Measurements from ENCODE around the gene NRGN.

The NRGN gene

DNA sequence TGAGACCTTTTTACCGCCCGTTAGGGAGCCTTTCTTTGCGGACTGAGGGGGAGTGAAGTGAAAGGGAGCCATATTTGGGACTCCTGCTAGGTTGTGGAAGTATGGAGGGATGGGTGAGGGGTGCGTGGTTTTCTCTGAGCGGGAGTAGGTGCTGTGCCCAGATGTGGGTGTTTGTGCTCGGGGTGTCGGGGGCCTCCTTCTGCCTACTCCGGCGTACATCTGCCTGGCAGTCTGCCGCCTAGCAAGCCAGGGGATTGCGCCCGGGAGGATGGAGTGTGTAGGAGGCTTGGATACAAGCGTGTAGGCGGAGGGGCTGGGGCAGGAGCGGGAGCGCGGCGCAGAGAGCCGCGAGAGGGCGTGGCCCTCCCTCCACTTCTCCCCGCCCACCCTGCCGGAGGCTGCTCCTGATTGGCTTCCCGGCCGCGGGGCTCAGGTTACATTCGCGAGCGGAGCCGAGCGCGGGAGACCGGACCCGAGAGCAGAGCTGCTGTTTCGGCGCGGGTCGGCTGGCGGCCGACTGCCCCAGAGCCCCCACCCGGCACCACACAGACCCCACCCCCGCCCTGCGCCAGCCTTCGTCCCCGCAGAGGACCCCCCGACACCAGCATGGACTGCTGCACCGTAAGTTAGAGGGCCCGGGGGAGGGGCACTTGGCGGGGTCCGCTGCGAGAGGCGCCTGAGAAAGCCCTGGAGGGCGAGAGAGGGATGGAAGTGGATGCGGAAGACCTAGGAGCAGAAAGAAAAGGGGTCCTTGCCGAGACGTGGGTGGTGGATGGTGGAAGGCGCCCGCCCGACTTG, at the start of gene NRGN:
TSS of gene NRGN (plus strand) at position 464 of the 798 bp plus-strand sequence. CDS start at position 607, 143 bp downstream.
- in situ Hi-C loops (cut with MboI; ENCODE audit: low pct_unique_long_range_greater_than_20kb, low sequenced_read_pairs) = no loop called here
- peak; percentile 91 for DNase-seq

DNA sequence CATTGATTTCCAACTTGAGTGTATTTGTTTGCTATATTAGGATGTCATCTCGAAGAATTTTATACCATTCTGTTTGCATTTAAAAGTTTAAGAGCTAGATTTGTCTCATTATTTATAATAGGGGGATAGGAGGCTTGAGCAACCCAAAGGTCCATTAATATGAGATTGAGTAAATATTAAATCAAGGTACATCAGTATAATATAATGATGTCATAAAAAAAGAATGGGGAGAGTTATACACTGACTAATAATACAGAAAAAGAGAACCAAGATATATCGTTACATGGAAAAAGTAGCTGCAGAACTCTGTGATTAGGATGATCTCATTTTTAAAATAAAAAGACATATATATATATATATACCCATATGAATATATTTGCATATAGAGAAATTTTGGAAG, 46.6 kb upstream of the NRGN start:
- in situ Hi-C loops (cut with MboI; ENCODE audit: low pct_unique_long_range_greater_than_20kb, low sequenced_read_pairs) = no loop called here
- DNase-seq = no peak

GRCh38 chr11:124699547-124699946, 40.2 kb upstream of the NRGN start:
- in situ Hi-C loops (cut with MboI; ENCODE audit: low pct_unique_long_range_greater_than_20kb, low sequenced_read_pairs) = no loop called here
- no peak for DNase-seq

GRCh38 chr11:124700028-124700427, 39.7 kb upstream of the NRGN start:
- in situ Hi-C loops (cut with MboI; ENCODE audit: low pct_unique_long_range_greater_than_20kb, low sequenced_read_pairs) = no loop called here
- DNase-seq = no peak

DNA sequence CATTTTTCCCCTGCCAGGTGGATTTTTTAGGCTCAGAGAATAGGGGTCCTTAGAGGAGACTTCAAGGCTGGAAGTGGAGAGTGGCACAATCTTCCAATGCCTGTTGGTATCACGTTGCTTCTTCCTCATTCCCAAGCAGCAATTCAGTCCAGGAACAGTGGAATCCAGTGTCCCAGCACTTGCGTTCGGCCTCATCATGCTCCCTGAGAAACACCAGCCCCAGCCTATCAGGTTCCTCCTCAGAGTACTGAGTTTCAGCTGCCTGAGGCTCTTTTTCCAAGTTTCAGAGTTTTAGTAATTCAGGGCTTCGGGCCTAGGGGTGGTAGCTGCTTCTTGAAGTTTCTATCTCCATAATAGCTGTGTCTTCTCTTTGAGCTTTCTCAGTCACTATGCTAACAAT, 31.9 kb upstream of the NRGN start:
- DNase-seq = no peak
- in situ Hi-C loops (cut with MboI; ENCODE audit: low pct_unique_long_range_greater_than_20kb, low sequenced_read_pairs) = no loop called here

GRCh38 chr11:124712392-124712791, 27.4 kb upstream of the NRGN start:
- in situ Hi-C loops (cut with MboI; ENCODE audit: low pct_unique_long_range_greater_than_20kb, low sequenced_read_pairs) = no loop called here
- no peak for DNase-seq

GRCh38 chr11:124716591-124716990, 23.2 kb upstream of the NRGN start:
- DNase-seq = peak; percentile 26
- in situ Hi-C loops (cut with MboI; ENCODE audit: low pct_unique_long_range_greater_than_20kb, low sequenced_read_pairs) = no loop called here

- in situ Hi-C loops (cut with MboI; ENCODE audit: low pct_unique_long_range_greater_than_20kb, low sequenced_read_pairs) = no loop called here
- DNase-seq = no peak
Observed at GRCh38 chr11:124717421-124717785, 22.3 kb upstream of the NRGN start.

DNA sequence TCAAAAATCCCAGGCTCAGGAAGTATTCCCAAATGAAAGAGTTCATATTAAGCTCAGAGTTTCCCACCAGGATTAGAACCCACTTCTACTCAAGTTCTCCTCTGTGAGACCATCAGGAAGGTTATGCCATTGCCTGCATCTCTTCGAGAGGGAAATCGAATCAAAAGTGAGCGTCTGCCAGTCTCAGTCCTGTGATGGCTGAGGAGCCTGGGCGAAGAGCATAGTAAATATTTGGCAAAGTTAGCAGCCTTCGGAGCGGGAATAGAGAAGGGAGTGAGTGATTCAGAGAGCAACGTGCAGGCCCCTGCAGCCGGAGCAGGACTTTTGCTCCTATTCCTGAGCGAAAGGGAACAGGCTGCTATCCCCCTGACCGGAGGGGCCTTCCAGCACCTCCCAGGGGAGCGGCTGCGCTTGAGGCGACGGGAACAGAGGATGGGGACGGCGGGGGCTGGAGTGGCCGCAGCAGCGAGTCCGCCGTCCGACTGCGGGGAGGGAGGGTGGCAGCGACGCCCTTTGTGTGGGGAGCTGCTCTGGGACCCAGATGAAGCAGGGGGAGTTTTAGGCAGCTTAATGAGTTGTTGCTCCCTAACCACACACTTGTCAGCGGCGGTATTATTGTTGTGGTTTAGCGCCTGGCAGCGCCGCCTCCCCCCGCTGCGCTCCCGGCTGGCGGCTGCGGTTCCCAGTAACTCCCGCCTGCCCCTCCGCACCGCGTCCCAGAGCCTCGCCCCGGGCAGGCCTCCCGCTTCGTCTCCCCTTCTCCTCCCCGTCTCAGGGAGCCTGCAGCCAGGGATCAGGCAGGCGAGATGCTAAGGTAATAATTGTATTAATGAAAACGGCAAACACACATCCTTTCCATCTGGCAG, 21.7 kb upstream of the NRGN start:
- DNase-seq = peak; percentile 55
- in situ Hi-C loops (cut with MboI; ENCODE audit: low pct_unique_long_range_greater_than_20kb, low sequenced_read_pairs) = no loop called here

DNA sequence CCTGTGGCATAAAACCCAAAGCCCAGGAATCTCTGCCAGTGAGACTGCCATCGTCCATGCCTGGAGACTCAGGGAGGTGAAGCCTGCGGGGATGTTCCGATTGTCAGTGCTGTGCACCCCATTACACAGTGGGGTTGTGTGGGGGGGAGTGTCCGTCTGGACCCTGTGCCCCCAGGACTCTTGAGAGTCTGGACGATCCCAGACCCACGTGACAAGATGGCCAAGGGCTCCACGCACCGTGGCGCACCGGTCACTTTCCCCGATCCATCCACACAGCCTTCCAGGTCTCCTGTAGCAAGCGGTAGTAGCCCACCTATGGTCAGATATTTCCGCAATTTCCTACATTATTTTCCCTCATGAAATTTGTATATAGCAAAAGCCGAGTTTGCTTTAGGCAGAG, 20.9 kb upstream of the NRGN start:
- no peak for DNase-seq
- in situ Hi-C loops (cut with MboI; ENCODE audit: low pct_unique_long_range_greater_than_20kb, low sequenced_read_pairs) = no loop called here

DNA sequence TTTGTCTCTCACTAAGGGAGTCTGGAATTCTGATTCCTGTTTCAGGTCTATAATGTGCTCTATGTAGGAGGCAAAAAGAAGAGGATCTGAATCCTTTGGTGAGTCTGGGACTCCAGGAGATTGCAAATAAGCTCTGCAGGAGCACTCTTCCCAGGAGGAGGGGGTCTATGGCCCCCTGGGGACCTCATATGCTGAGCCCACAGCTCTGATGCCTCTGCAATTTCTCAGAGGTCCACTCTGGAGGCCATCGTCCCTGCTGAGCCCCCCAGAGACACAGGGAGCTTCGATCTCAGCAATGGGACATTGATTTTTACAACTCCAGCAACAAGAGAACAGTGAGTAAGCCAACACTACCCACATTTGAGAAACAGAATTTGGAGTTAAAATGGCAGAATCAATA, 20.2 kb upstream of the NRGN start:
- no peak for DNase-seq
- in situ Hi-C loops (cut with MboI; ENCODE audit: low pct_unique_long_range_greater_than_20kb, low sequenced_read_pairs) = no loop called here

DNA sequence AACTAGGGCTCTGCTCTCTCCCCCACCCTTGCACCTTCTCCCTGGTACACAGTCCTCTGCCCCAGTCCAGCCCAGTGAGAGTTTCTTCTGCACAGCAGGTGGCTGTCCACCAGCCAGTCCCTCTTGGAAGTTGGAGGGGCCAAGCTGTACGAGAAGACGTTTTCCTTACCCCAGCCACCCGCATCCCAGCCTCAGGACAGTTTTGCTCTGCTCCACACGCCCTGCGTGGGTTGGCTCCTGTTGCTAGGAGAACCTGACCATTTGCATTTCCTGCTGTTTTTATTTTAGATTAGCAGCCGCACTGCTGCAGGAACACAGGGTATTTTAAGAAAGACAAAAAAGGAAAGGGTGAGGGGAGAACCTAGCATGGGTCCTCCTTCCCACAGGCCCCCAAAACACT, 17.6 kb upstream of the NRGN start:
- in situ Hi-C loops (cut with MboI; ENCODE audit: low pct_unique_long_range_greater_than_20kb, low sequenced_read_pairs) = no loop called here
- no peak for DNase-seq

GRCh38 chr11:124724979-124725718, 14.6 kb upstream of the NRGN start:
- DNase-seq = no peak
- in situ Hi-C loops (cut with MboI; ENCODE audit: low pct_unique_long_range_greater_than_20kb, low sequenced_read_pairs) = no loop called here

GRCh38 chr11:124725719-124726105, 14.0 kb upstream of the NRGN start:
- in situ Hi-C loops (cut with MboI; ENCODE audit: low pct_unique_long_range_greater_than_20kb, low sequenced_read_pairs) = no loop called here
- peak; percentile 33 for DNase-seq

DNA sequence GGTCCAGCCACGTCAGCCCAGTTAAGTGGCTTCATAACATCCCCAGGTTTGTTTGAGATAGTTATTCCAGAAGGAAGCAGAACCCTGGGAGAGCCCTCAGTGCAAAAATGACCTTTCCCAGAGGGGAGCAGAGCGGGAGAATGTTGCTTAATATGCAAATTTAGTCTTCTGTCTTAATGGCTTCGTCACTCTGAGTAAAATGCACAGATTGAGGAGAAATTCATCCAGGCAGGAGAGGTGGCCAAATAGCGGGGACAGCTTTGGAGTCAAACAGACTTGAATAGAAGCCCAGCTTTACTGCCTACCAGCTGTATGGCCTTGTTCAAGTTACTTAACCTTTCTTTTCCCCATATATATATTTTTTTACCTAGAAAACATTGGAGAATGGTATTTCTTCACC, 12.3 kb upstream of the NRGN start:
- in situ Hi-C loops (cut with MboI; ENCODE audit: low pct_unique_long_range_greater_than_20kb, low sequenced_read_pairs) = no loop called here
- no peak for DNase-seq

- in situ Hi-C loops (cut with MboI; ENCODE audit: low pct_unique_long_range_greater_than_20kb, low sequenced_read_pairs) = no loop called here
- DNase-seq = no peak
Observed at GRCh38 chr11:124728134-124728533, 11.6 kb upstream of the NRGN start.

- in situ Hi-C loops (cut with MboI; ENCODE audit: low pct_unique_long_range_greater_than_20kb, low sequenced_read_pairs) = no loop called here
Observed at GRCh38 chr11:124729571-124729970, 10.2 kb upstream of the NRGN start.

GRCh38 chr11:124732230-124732629, 7.5 kb upstream of the NRGN start:
- in situ Hi-C loops (cut with MboI; ENCODE audit: low pct_unique_long_range_greater_than_20kb, low sequenced_read_pairs) = no loop called here
- peak; percentile 29 for DNase-seq

More at GRCh38 chr11:124729571-124729970, 10.2 kb upstream of the NRGN start:
- DNase-seq = no peak

DNA sequence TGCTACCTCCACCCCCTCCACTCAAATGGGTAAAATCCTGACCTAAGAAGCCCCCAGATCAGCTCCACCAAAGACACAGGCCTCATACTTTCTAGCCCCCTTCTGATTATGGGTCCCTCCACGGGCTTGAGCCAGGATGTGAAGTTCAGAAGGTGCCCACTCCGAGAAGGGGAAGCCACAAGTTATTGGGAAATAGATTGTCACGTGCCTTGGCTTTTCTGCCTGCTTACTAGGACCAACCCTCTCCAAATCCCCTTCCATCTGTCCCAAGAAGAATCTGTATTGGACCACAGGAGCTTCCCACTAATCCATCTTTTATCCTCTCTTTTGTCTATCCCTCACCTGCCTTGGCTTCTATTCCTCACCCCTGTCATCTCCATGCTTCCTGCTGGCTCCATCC, 3.0 kb upstream of the NRGN start:
- in situ Hi-C loops (cut with MboI; ENCODE audit: low pct_unique_long_range_greater_than_20kb, low sequenced_read_pairs) = no loop called here
- DNase-seq = peak; percentile 32

Measured in KBM-7 (cell line).